ENCODE data around the gene SORCS3. TPM values are rescaled to one million over a fixed set of nuclear protein-coding genes. Genes with fewer than 3 reads are reported as not detected.

The SORCS3 gene
- total and polyA plus RNA-seq, 2 of the 4 experiments (the other 2 are of a cell fraction) = not detected

DNA sequence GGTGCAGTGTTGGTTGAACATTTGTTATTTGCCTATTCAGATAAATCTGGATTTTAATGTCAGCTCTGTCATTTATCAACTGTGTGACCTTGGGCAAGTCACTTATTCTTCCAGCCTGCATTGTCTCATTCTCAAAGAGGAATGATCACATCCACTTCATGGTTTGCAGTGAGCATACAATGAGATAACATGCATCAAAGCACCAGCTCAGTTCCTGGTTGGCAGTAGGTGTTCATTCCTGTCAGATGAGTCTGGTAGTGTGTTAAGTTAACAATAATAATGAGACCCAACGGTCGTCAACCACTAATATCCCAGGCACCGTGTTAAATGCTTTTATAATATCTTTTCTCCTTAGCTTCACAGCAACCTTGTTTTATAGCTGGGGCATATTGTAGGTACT, 137.3 kb downstream of the SORCS3 start:
- CTCF ChIA-PET = no interaction called here

More for the DNA sequence above, 137.3 kb downstream of the SORCS3 start:
- in situ Hi-C loops (cut with MboI; ENCODE audit: low sequenced_read_pairs) = no loop called here
- no peak overlapping the region for H2BK5ac ChIP-seq (ENCODE audit: low read depth, low read length, poor library complexity, severe bottlenecking)
- no peak overlapping the region for H3K4me2 ChIP-seq (ENCODE audit: low read depth, low read length)
- no peak overlapping the region for H2BK120ac ChIP-seq (ENCODE audit: low read depth, low read length)
- no peak overlapping the region for H3K27ac ChIP-seq (ENCODE audit: insufficient read depth, low read length)
- no peak overlapping the region for H4K5ac ChIP-seq (ENCODE audit: low read depth, low read length)
- DNase-seq = no peak
- no peak overlapping the region for H3K56ac ChIP-seq (ENCODE audit: extremely low read depth, insufficient read depth, low read length)
- no peak for ATAC-seq (ENCODE audit: low read depth)
- no peak overlapping the region for H4K8ac ChIP-seq (ENCODE audit: low read depth in 2 of 2, low read length in 2 of 2)
- H2AK5ac ChIP-seq (ENCODE audit: low read depth, low read length) = no peak overlapping the region
- no peak for TF ChIP-seq NFE2L2 (IDR thresholded peaks at IDR 0.05; ENCODE audit: low read depth, low read length)
- no peak for TF ChIP-seq SMC3 (IDR thresholded peaks at IDR 0.05; ENCODE audit: low read depth, low read length)
- TF ChIP-seq RCOR1 (IDR thresholded peaks at IDR 0.05; ENCODE audit: insufficient replicate concordance, low read length) = no peak
- no peak for TF ChIP-seq RAD21 (IDR thresholded peaks at IDR 0.05; ENCODE audit: low read length)
- TF ChIP-seq MAZ (IDR thresholded peaks at IDR 0.05; ENCODE audit: borderline replicate concordance, low read depth, low read length) = no peak
- TF ChIP-seq, protein P1, sequence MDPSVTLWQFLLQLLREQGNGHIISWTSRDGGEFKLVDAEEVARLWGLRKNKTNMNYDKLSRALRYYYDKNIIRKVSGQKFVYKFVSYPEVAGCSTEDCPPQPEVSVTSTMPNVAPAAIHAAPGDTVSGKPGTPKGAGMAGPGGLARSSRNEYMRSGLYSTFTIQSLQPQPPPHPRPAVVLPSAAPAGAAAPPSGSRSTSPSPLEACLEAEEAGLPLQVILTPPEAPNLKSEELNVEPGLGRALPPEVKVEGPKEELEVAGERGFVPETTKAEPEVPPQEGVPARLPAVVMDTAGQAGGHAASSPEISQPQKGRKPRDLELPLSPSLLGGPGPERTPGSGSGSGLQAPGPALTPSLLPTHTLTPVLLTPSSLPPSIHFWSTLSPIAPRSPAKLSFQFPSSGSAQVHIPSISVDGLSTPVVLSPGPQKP (IDR thresholded peaks at IDR 0.05; ENCODE audit: borderline replicate concordance, low read depth, low read length) = no peak
- POLR2A ChIA-PET (ENCODE audit: unreplicated experiment) = no interaction called here
- no peak overlapping the region for H2AFZ ChIP-seq (replicated peaks; ENCODE audit: low read length, poor library complexity)
- no peaks in the 10 kb centered on the region for H4K20me1 ChIP-seq (ENCODE audit: insufficient read depth, low read length)
- no peaks in the 10 kb centered on the region for H3K27me3 ChIP-seq (ENCODE audit: control insufficient read depth, insufficient read depth, low read length)
- dilution Hi-C loops (cut with HindIII; ENCODE audit: low sequenced_read_pairs, unreplicated experiment) = no loop called here
- no peak overlapping the region for H2BK20ac ChIP-seq (ENCODE audit: low read depth, low read length)
- no peak overlapping the region for H3K18ac ChIP-seq (ENCODE audit: low read depth, low read length)
- no peak overlapping the region for H3K4ac ChIP-seq (ENCODE audit: low read depth, low read length)
- H3K9me3 ChIP-seq (ENCODE audit: control insufficient read depth, insufficient read depth, low read length) = peaks cover 15% of the 10 kb centered on the region
- no peaks in the 10 kb centered on the region for H3K36me3 ChIP-seq (ENCODE audit: control insufficient read depth, insufficient read depth, low read length)
- H3K4me3 ChIP-seq (ENCODE audit: insufficient read depth, low read depth, low read length) = no peak overlapping the region
- intact Hi-C loops (cut with micrococcal nuclease) = no loop called here
- BruUV-seq (replicated peaks) = no TSS peak
- H3K4me1 ChIP-seq (ENCODE audit: control insufficient read depth, insufficient read depth, low read length) = no peaks in the 10 kb centered on the region
- H3K14ac ChIP-seq (replicated peaks; ENCODE audit: low read depth, low read length) = no peak overlapping the region
- no peaks in the 10 kb centered on the region for H3K79me1 ChIP-seq (ENCODE audit: low read depth in 1 of 2, low read length in 2 of 2)
- H3K23ac ChIP-seq (ENCODE audit: low read depth, low read length) = no peak overlapping the region
- no peak overlapping the region for H4K91ac ChIP-seq (ENCODE audit: insufficient read depth, low read depth, low read length)
- WGBS, 2 experiments (ENCODE audit: extremely low coverage in 2 of 2, insufficient read length in 1 of 2) = no CpG with 5 or more reads among the region's 3 CpGs
- no peaks in the 10 kb centered on the region for H3K9me1 ChIP-seq (ENCODE audit: insufficient read depth, low read length)
- no peak overlapping the region for H2AK9ac ChIP-seq (replicated peaks; ENCODE audit: low read depth, low read length, poor library complexity)
- H3K9ac ChIP-seq (ENCODE audit: low read depth, low read length) = no peak overlapping the region
- H2BK15ac ChIP-seq (ENCODE audit: low read depth, low read length) = no peak overlapping the region

Data from IMR-90 (cell line).